Hepatocyte (in vitro differentiated cells): ENCODE results near the gene NINJ1. TPM values are rescaled to one million over a fixed set of nuclear protein-coding genes. Genes with fewer than 3 reads are reported as not detected.

Source experiments
- DNase-seq: peaks from one replicate; pipeline ENCODE4 v3.0.0-alpha.2; 2016; ENCODE audit warnings: low spot score
- H2AFZ ChIP-seq: fragments of 200-600 bp; sonication (generic); 2 replicates; pipeline ENCODE4 v1.6.0; 2016; ENCODE audit warnings: antibody characterized with exemption, mild to moderate bottlenecking
- H3K27ac ChIP-seq: fragments of 200-600 bp; sonication (generic); 2 replicates; pipeline ENCODE4 v1.5.1; 2016; ENCODE audit warnings: mild to moderate bottlenecking
- H3K27me3 ChIP-seq: fragments of 200-600 bp; sonication (generic); 2 replicates; pipeline ENCODE4 v1.6.1; 2016
- H3K36me3 ChIP-seq: fragments of 200-600 bp; sonication (generic); replicated peaks from 2 replicates; pipeline ENCODE4 v1.5.1; 2016; ENCODE audit warnings: low read depth; ENCODE audit not compliant: insufficient read depth
- H3K4me1 ChIP-seq: fragments of 200-600 bp; sonication (generic); 2 replicates; pipeline ENCODE4 v1.5.1; 2016; ENCODE audit warnings: mild to moderate bottlenecking, moderate library complexity; ENCODE audit not compliant: insufficient read depth
- H3K4me2 ChIP-seq: fragments of 200-600 bp; sonication (generic); 2 replicates; pipeline ENCODE4 v1.6.0; 2016
- H3K4me3 ChIP-seq: fragments of 200-600 bp; sonication (generic); 2 replicates; pipeline ENCODE4 v1.5.1; 2016; ENCODE audit warnings: mild to moderate bottlenecking
- H3K79me2 ChIP-seq: fragments of 200-600 bp; sonication (generic); 2 replicates; pipeline ENCODE4 v1.6.0; 2017; ENCODE audit warnings: mild to moderate bottlenecking
- H3K9me2 ChIP-seq: fragments of 200-600 bp; sonication (generic); replicated peaks from 2 replicates; pipeline ENCODE4 v1.6.0; 2017; ENCODE audit warnings: mild to moderate bottlenecking; ENCODE audit not compliant: insufficient read depth
- H3K9me3 ChIP-seq: fragments of 200-600 bp; sonication (generic); 2 replicates; pipeline ENCODE4 v1.5.1; 2016; ENCODE audit warnings: low read depth, mild to moderate bottlenecking
- H4K20me1 ChIP-seq: fragments of 200-600 bp; sonication (generic); 2 replicates; pipeline ENCODE4 v1.6.0; 2016; ENCODE audit warnings: mild to moderate bottlenecking; ENCODE audit not compliant: insufficient read depth, poor library complexity, severe bottlenecking
- EZH2 ChIP-seq: fragments of 200-600 bp; sonication (generic); IDR thresholded peaks from 2 replicates; pipeline ENCODE4 v1.6.1; 2016; ENCODE audit warnings: antibody characterized with exemption, mild to moderate bottlenecking, borderline replicate concordance
- EZH2phosphoT487 ChIP-seq: fragments of 200-600 bp; sonication (generic); IDR thresholded peaks from one replicate; pipeline ENCODE4 v1.6.1; 2018; ENCODE audit warnings: antibody characterized with exemption, mild to moderate bottlenecking, low read depth, moderate library complexity; ENCODE audit not compliant: unreplicated experiment, severe bottlenecking
- WGBS: methylation state at CpG from one replicate; pipeline ENCODE4 v1.1.6; 2016; ENCODE audit warnings: low lambda C conversion rate; ENCODE audit errors: missing lambda C conversion rate; 5-methylcytosine and 5-hydroxymethylcytosine counted together
- polyA plus RNA-seq: library from polyadenylated mRNA; unstranded; fragments of >200 nt; fragmentation: Nextera tagmentation; extraction: Ambion mirVana; gene quantifications from 2 replicates; pipeline ENCODE4 v1.2.1, GENCODE V29; 2016
- total RNA-seq: library from RNA; depleted of rRNA; stranded (reverse); fragments of >200 nt; gene quantifications from 2 replicates; pipeline ENCODE4 v1.2.3, GENCODE V29; 2014
- TF ChIP-seq, protein P1 (sequence below): fragments of 200-600 bp; sonication (generic); IDR thresholded peaks from 2 replicates; pipeline ENCODE4 v1.5.1; 2016; ENCODE audit warnings: antibody characterized with exemption, mild to moderate bottlenecking; ENCODE audit not compliant: poor library complexity

NINJ1 gene
- total and polyA plus RNA-seq, 2 experiments from 2014 or later = 55.4 to 135 TPM

DNA sequence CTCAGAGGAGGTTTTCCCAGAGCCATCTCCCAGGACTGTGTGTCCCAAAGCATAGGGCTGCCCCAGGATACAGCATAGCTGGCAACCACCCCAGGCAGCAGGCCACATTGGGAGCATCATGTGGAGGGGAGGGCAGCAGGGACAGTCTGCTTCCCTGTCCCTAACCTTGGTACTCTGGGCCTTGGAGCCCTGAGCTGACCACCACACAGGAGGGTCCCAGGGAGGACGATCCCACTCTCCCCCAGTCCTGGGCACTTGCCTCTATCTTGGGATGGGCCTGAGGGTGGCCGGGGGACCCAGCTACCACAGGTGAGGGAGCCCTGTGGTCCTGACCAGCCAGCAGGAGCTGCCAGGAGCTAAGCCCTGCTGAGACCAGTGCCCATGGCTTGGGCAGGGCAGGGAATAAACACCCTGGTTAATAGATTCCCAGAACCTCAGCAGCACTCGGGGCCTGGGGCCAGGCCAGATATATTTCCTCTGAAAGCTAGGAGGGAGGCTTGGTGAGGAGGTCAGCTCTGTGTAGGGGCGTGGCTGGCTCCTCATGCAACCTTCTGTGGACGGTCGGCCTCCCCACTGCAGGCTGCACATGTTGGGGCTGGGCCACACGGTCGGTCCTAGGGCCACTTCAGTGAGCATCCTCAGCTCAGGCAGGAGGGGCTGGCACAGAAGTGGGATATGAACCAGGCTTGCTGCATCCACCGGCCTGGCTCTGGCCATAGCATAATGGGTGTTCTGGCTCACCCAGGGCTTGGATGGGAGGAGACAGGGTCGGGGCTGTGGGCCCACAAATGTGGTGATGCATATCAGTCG lies 4.2 kb downstream of the NINJ1 start:
- H3K79me2 ChIP-seq = peaks cover 56% of the 10 kb centered on the region
- H3K27me3 ChIP-seq = no peaks in the 10 kb centered on the region
- no peak overlapping the region for H2AFZ ChIP-seq
- H4K20me1 ChIP-seq = peaks cover 10% of the 10 kb centered on the region
- H3K27ac ChIP-seq = no peak overlapping the region
- H3K36me3 ChIP-seq = no peaks in the 10 kb centered on the region
- TF ChIP-seq, protein P1, sequence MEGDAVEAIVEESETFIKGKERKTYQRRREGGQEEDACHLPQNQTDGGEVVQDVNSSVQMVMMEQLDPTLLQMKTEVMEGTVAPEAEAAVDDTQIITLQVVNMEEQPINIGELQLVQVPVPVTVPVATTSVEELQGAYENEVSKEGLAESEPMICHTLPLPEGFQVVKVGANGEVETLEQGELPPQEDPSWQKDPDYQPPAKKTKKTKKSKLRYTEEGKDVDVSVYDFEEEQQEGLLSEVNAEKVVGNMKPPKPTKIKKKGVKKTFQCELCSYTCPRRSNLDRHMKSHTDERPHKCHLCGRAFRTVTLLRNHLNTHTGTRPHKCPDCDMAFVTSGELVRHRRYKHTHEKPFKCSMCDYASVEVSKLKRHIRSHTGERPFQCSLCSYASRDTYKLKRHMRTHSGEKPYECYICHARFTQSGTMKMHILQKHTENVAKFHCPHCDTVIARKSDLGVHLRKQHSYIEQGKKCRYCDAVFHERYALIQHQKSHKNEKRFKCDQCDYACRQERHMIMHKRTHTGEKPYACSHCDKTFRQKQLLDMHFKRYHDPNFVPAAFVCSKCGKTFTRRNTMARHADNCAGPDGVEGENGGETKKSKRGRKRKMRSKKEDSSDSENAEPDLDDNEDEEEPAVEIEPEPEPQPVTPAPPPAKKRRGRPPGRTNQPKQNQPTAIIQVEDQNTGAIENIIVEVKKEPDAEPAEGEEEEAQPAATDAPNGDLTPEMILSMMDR = no peak
- TF ChIP-seq EZH2 = no peak
- TF ChIP-seq EZH2phosphoT487 = no peak
- no peaks in the 10 kb centered on the region for H3K9me3 ChIP-seq
- H3K9me2 ChIP-seq = no peaks in the 10 kb centered on the region
- DNase-seq = no peak
- 94% methylated on average over 11 of the region's 11 CpGs for WGBS
- peaks cover 45% of the 10 kb centered on the region for H3K4me1 ChIP-seq
- no peak overlapping the region for H3K4me3 ChIP-seq
- no peak overlapping the region for H3K4me2 ChIP-seq

DNA sequence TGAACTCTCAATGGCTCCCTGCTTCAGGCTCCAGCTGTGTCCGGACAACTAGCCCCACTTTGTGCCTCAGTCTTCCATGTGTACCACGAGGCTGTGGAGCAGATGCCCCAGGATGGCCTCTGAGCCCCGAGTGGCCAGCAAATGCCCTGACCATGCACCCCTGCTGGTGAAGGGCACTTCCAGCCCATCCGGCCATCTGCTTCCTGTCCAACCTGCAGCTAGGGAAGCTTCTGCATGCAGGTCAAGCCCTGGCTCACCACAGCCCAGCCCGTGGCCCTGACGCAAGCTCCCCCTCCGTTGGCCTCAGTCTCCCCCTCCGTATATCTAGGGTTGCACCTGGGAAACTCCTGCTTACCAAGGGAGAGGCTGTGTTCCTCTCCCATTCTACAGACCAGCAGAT lies 4.8 kb downstream of the NINJ1 start:
- Histone ChIP-seq H3K27me3 (no peaks in the 10 kb centered on the region), H2AFZ (no peak overlapping the region), H3K4me1 (peaks cover 39% of the 10 kb centered on the region), H4K20me1 (peaks cover 10% of the 10 kb centered on the region), H3K36me3 (no peaks in the 10 kb centered on the region), H3K9me3 (no peaks in the 10 kb centered on the region), H3K4me2 (no peak overlapping the region), H3K79me2 (peaks cover 56% of the 10 kb centered on the region), H3K27ac (no peak overlapping the region), H3K9me2 (no peaks in the 10 kb centered on the region), H3K4me3 (no peak overlapping the region)
- no peak for DNase-seq
- WGBS = 89% methylated on average over 8 of the region's 8 CpGs
- TF ChIP-seq EZH2phosphoT487 = no peak
- TF ChIP-seq EZH2 = no peak
- TF ChIP-seq, protein P1 = no peak

DNA sequence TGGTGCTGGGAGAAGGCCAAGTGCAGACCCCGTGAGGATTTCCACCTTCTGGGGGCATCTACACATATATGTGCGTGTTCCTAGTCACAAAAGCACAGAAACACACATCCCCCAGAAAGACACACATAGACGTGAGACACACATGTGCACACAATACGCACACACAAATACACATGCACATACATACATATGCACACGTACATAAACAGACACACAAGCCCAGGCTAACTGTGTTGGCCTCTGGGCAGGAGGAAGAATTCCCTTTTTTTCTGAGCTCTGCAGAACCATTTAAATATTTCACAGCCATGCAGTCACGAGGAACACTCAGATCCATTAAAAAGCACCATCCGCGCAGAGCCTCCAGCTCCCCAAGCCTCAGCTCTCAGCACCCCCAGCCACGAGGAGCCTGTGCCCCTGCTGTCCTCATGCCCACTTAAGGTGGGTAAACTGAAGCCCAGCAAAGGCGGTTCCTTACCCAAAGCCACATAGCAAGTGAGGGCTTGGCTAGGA lies 5.3 kb downstream of the NINJ1 start:
- H3K27ac ChIP-seq = no peak overlapping the region
- no peaks in the 10 kb centered on the region for H3K9me2 ChIP-seq
- TF ChIP-seq EZH2phosphoT487 (no peak), EZH2 (no peak)
- TF ChIP-seq, protein P1 = no peak
- no peaks in the 10 kb centered on the region for H3K9me3 ChIP-seq
- no peaks in the 10 kb centered on the region for H3K27me3 ChIP-seq
- peaks cover 38% of the 10 kb centered on the region for H3K4me1 ChIP-seq
- WGBS = 95% methylated on average over 10 of the region's 10 CpGs
- peaks cover 56% of the 10 kb centered on the region for H3K79me2 ChIP-seq
- H3K4me3 ChIP-seq = no peak overlapping the region
- H2AFZ ChIP-seq = no peak overlapping the region
- H4K20me1 ChIP-seq = peaks cover 10% of the 10 kb centered on the region
- no peaks in the 10 kb centered on the region for H3K36me3 ChIP-seq
- H3K4me2 ChIP-seq = no peak overlapping the region
- no peak for DNase-seq
